Measurements from ENCODE around the gene HIPK1.

DNA sequence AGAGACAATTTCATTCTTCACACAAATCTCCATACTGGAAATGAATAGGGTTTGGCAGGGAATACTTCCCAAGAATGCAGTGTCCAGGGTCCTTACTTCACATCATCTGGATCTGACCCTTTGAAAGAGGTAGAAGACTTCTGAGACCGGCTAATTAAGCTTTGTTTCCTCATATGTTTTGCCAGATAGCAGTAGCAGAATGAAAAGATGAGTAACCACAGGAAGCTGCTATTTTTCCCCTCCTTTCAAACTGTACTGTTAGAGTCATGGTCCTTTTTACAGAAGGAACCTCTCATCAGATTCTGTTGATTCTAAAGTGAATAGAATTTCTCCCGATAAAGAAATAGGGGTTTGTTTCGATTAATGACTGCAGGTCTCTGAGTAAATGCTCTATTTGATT lies 48.8 kb downstream of the HIPK1 start:
- TF ChIP-seq POLR2A (IDR thresholded peaks at IDR 0.05), result no peak
- TF ChIP-seq, protein P1, sequence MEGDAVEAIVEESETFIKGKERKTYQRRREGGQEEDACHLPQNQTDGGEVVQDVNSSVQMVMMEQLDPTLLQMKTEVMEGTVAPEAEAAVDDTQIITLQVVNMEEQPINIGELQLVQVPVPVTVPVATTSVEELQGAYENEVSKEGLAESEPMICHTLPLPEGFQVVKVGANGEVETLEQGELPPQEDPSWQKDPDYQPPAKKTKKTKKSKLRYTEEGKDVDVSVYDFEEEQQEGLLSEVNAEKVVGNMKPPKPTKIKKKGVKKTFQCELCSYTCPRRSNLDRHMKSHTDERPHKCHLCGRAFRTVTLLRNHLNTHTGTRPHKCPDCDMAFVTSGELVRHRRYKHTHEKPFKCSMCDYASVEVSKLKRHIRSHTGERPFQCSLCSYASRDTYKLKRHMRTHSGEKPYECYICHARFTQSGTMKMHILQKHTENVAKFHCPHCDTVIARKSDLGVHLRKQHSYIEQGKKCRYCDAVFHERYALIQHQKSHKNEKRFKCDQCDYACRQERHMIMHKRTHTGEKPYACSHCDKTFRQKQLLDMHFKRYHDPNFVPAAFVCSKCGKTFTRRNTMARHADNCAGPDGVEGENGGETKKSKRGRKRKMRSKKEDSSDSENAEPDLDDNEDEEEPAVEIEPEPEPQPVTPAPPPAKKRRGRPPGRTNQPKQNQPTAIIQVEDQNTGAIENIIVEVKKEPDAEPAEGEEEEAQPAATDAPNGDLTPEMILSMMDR (IDR thresholded peaks at IDR 0.05), result no peak

Data from vagina (tissue), 2 donors.